Thyroid gland (tissue), 4 donors: ENCODE data around the gene MAP1LC3A. TPM values are rescaled to one million over a fixed set of nuclear protein-coding genes. Genes with fewer than 3 reads are reported as not detected.

Source experiments
- DNase-seq, 2 donors: peaks; one replicate each; pipeline ENCODE4 v3.0.0-alpha.2; 2019
- H3K27ac ChIP-seq, 3 donors: fragments of 200-600 bp; sonication (generic); 1 replicate in 2 of 3; 2 replicates in 1 of 3; pipeline ENCODE4 v1.5.1; 2016 to 2019; ENCODE audit warnings: mild to moderate bottlenecking in 1 of 3, moderate library complexity in 1 of 3
- H3K27me3 ChIP-seq: fragments of 200-600 bp; sonication (generic); one replicate; pipeline ENCODE4 v1.5.1; 2019
- H3K36me3 ChIP-seq, 2 donors: fragments of 200-600 bp; sonication (generic); one replicate each; pipeline ENCODE4 v1.5.1; 2016 to 2019
- H3K4me1 ChIP-seq, 2 donors: fragments of 200-600 bp; sonication (generic); one replicate each; pipeline ENCODE4 v1.5.1; 2017 to 2019
- H3K4me3 ChIP-seq, 3 donors: fragments of 200-600 bp; sonication (generic); replicated peaks in 1 of 3; 1 replicate in 2 of 3; 2 replicates in 1 of 3; pipeline ENCODE4 v1.5.1; 2016; ENCODE audit warnings: mild to moderate bottlenecking in 1 of 3
- H3K9me3 ChIP-seq: fragments of 200-600 bp; sonication (generic); one replicate; pipeline ENCODE4 v1.5.1; 2017
- CTCF ChIP-seq, 6 experiments: fragments of 200-600 bp in 3 of 6; fragments of 450-650 bp in 3 of 6; sonication (generic) in 3 of 6; IDR thresholded peaks; one replicate each; pipeline ENCODE4 v1.5.1; 2016 to 2019; ENCODE audit warnings: antibody characterized with exemption in 6 of 6, mild to moderate bottlenecking in 2 of 6, inconsistent platforms in 1 of 6, moderate library complexity in 1 of 6
- POLR2A ChIP-seq, 2 donors: fragments of 450-650 bp; IDR thresholded peaks; one replicate each; pipeline ENCODE4 v1.6.1; 2017; ENCODE audit warnings: antibody characterized with exemption in 2 of 2, mild to moderate bottlenecking in 2 of 2, moderate library complexity in 1 of 2
- WGBS, 2 donors: methylation state at CpG; one replicate each; pipeline ENCODE4 v1.1.5; 2017; 5-methylcytosine and 5-hydroxymethylcytosine counted together
- intact Hi-C: fragments of 100-400 bp; cut with DNase I; formaldehyde crosslinking; loops from one replicate; pipeline ENCODE4 v1.15.1; 2023
- total RNA-seq, 4 donors: library from RNA; depleted of rRNA; stranded (reverse); fragments of >200 nt; gene quantifications; one replicate each; pipeline ENCODE4 v1.2.3, GENCODE V29; 2016

MAP1LC3A gene
- total RNA-seq, 4 donors from 2014 or later = 119 to 163 (median 130) TPM

- H3K4me1 ChIP-seq = peaks cover 16 to 50% of the 10 kb centered on the region in 2 donors
- peaks cover 14 to 31% of the 10 kb centered on the region in 2 donors for H3K36me3 ChIP-seq
- H3K9me3 ChIP-seq = no peaks in the 10 kb centered on the region
- H3K4me3 ChIP-seq = no peak overlapping the region
- no peak for TF ChIP-seq CTCF (IDR thresholded peaks at IDR 0.05)
- TF ChIP-seq POLR2A (IDR thresholded peaks at IDR 0.05) = no peak
- intact Hi-C loops = no loop called here
- H3K27ac ChIP-seq = peak overlapping the region in 2 of 3 donors; percentile 41 to 76
- no peaks in the 10 kb centered on the region for H3K27me3 ChIP-seq
- DNase-seq = peak; percentile 51 to 57
- 62% methylated on average over 14 of the region's 14 CpGs for WGBS, 2 donors
These were observed 32.7 kb upstream of the MAP1LC3A start for GRCh38 chr20:34525709-34526416.

DNA sequence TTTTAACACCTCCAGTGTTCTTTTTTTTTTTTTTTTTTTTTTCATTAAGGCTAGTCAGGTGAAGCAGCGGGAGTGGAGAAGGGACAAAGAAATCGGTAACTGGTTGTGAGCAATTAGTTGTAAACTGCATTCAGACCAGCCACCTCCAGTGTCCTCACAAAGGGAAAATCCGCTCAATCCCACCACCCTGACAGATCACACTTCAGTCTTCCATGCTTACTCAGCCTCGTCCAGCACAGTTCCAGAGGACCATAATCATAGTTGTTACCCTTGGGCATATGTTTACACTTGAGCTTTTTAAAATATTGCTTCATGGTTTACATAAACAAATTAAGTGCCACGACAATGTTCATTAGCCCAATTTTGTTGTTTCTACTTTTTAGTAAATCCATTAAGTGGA lies 32.1 kb upstream of the MAP1LC3A start:
- DNase-seq = no peak
- H3K36me3 ChIP-seq = peaks cover 14 to 32% of the 10 kb centered on the region in 2 donors
- H3K27ac ChIP-seq = peak overlapping the region in 2 of 3 donors; percentile 41 to 76
- H3K4me1 ChIP-seq = peaks cover 16 to 50% of the 10 kb centered on the region in 2 donors
- no peak overlapping the region for H3K4me3 ChIP-seq
- TF ChIP-seq CTCF (IDR thresholded peaks at IDR 0.05) (no peak), POLR2A (IDR thresholded peaks at IDR 0.05) (no peak)
- intact Hi-C loops = no loop called here
- WGBS, 2 donors = 90 to 91% methylated on average over 5 of the region's 5 CpGs
- no peaks in the 10 kb centered on the region for H3K9me3 ChIP-seq
- no peaks in the 10 kb centered on the region for H3K27me3 ChIP-seq

DNA sequence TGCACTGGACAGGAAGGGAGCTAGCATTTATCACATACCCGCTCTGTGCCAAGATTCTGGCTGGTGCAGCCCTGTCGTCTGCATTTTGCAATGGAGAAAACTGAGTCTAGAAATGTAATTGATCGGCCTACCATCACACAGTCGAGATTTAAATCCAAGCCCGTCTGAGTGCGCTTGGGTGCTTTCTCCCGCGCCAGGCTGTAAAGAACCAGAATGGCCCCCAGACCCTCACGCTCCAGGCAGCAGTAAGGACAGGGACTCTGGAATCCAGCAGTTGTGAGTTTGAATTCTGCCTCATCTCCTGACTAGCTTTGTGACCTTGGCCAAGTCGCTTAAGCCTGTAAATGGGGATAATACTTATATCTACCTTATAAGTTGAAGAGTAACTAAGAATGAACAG lies 31.5 kb upstream of the MAP1LC3A start:
- H3K4me1 ChIP-seq = peaks cover 16 to 50% of the 10 kb centered on the region in 2 donors
- intact Hi-C loops = no loop called here

DNA sequence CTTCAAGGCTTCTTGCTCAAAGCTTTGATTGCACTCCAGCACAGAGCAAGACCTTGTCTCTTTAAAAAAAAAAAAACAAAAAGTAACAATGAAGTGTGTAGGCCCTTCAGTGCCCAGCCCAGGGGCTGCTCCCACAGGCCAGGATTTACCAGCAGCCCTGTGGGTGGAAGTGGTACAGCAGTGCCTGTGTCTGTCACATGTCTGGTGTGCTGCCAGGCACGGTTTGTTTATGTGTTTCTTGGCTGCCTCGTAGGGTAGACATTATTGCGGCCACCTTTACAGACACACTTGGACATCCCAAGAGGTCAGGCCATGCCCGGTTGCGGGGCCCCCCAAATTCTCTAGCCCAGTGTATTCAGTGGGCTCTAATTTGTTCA lies 29.6 kb upstream of the MAP1LC3A start:
- Histone ChIP-seq H3K27ac (peak overlapping the region; percentile 26 to 72 (median 45)), H3K4me1 (peaks cover 16 to 41% of the 10 kb centered on the region in 2 donors), H3K36me3 (peaks cover 26 to 42% of the 10 kb centered on the region in 2 donors), H3K9me3 (no peaks in the 10 kb centered on the region), H3K27me3 (no peaks in the 10 kb centered on the region), H3K4me3 (no peak overlapping the region)
- DNase-seq = peak; percentile 89 to 92
- 33 to 39% methylated on average over 1 to 5 of the region's 5 CpGs for WGBS, 2 donors
- intact Hi-C loops = no loop called here
- TF ChIP-seq POLR2A (IDR thresholded peaks at IDR 0.05) (no peak), CTCF (IDR thresholded peaks at IDR 0.05) (peak in 4 of 6 experiments; percentile 3 to 58 (median 24))

More for the DNA sequence above, 31.5 kb upstream of the MAP1LC3A start:
- H3K27ac ChIP-seq = peak overlapping the region in 1 of 3 donors; percentile 76
- peaks cover 14 to 32% of the 10 kb centered on the region in 2 donors for H3K36me3 ChIP-seq
- WGBS, 2 donors = 91 to 94% methylated on average over 10 of the region's 10 CpGs
- no peak overlapping the region for H3K4me3 ChIP-seq
- no peaks in the 10 kb centered on the region for H3K9me3 ChIP-seq
- TF ChIP-seq POLR2A (IDR thresholded peaks at IDR 0.05) (no peak), CTCF (IDR thresholded peaks at IDR 0.05) (no peak)
- no peak for DNase-seq
- H3K27me3 ChIP-seq = no peaks in the 10 kb centered on the region

DNA sequence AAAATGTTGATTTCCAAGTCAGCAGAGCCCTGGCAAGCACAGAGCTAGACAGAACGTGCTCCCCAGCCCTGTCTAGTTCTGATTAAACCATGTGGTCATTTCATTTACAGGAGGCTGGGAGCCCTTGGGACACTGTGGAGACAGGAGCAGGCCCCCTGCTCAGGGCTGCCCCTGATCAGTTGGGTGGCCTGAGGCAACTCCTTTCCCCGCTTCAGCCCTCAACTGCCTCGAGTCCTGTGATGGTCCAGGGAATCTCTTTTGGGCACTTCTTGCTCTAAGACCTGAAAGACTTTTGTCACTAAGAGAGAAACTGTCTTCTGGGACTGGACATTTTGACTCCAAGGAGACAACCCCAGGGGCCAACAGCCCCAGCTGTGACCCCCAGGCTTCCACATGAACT lies 28.8 kb upstream of the MAP1LC3A start:
- H3K27me3 ChIP-seq = no peaks in the 10 kb centered on the region
- 88 to 90% methylated on average over 3 of the region's 3 CpGs for WGBS, 2 donors
- peaks cover 35 to 48% of the 10 kb centered on the region in 2 donors for H3K36me3 ChIP-seq
- no peak overlapping the region for H3K4me3 ChIP-seq
- peak overlapping the region in 1 of 3 donors; percentile 45 for H3K27ac ChIP-seq
- peaks cover 16 to 37% of the 10 kb centered on the region in 2 donors for H3K4me1 ChIP-seq
- DNase-seq = no peak
- intact Hi-C loops = loop anchor here (10.0 kb wide), 1 partner anchor 215 kb away; no protein-coding TSS in a partner anchor
- TF ChIP-seq CTCF (IDR thresholded peaks at IDR 0.05) = no peak
- no peak for TF ChIP-seq POLR2A (IDR thresholded peaks at IDR 0.05)
- no peaks in the 10 kb centered on the region for H3K9me3 ChIP-seq
